C4-2B (cell line): ENCODE measurements around the gene AP5B1.

Experiments used
- ZFX ChIP-seq: fragments of 450-650 bp; IDR thresholded peaks from 2 replicates; pipeline ENCODE4 v1.6.1; 2017
- TF ChIP-seq, protein P1 (sequence below): fragments of 450-650 bp; conservative IDR thresholded peaks from 2 replicates; pipeline ENCODE4 v1.5.1; 2017; ENCODE audit warnings: mild to moderate bottlenecking

- TF ChIP-seq, protein P1, sequence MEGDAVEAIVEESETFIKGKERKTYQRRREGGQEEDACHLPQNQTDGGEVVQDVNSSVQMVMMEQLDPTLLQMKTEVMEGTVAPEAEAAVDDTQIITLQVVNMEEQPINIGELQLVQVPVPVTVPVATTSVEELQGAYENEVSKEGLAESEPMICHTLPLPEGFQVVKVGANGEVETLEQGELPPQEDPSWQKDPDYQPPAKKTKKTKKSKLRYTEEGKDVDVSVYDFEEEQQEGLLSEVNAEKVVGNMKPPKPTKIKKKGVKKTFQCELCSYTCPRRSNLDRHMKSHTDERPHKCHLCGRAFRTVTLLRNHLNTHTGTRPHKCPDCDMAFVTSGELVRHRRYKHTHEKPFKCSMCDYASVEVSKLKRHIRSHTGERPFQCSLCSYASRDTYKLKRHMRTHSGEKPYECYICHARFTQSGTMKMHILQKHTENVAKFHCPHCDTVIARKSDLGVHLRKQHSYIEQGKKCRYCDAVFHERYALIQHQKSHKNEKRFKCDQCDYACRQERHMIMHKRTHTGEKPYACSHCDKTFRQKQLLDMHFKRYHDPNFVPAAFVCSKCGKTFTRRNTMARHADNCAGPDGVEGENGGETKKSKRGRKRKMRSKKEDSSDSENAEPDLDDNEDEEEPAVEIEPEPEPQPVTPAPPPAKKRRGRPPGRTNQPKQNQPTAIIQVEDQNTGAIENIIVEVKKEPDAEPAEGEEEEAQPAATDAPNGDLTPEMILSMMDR, result no peak
- TF ChIP-seq ZFX, result no peak
These were observed 4.0 kb downstream of the AP5B1 start for GRCh38 chr11:65776710-65777141.
